Measurements from ENCODE around the gene NRROS.

The NRROS gene

DNA sequence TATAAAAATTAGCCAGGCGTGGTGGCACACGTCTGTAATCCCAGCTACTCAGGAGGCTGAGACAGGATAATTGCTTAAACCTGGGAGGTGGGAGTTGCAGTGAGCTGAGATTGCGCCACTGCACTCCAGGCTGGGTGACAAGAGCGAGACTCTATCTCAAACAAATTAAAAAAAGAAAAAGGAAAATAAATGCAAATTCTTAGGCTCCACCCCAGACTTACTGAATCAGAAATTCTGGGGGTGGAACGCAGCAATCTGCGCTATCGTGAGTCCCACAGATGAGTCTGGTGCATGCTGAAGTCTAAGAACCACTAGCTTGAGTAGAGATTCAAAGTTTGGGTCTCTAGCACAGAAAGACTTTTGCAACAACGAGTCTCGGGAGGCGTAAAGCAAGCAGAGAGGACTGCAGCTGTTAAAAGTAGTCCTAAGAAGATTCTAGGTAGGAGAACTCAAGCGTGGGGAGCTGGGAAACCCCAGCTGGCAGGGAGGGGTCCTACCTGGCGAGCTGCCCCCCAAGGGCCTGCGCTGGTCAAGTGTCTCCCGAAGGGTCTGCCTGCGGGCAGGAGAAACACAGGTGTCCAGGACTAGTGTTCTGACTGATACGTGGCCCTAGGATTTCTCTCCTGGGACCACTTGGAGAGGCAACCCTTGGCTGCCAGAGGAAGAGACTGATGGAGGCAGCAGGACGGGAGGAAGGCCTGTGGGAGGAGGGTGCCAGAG lies 50.6 kb downstream of the NRROS start:
- no peak for DNase-seq

DNA sequence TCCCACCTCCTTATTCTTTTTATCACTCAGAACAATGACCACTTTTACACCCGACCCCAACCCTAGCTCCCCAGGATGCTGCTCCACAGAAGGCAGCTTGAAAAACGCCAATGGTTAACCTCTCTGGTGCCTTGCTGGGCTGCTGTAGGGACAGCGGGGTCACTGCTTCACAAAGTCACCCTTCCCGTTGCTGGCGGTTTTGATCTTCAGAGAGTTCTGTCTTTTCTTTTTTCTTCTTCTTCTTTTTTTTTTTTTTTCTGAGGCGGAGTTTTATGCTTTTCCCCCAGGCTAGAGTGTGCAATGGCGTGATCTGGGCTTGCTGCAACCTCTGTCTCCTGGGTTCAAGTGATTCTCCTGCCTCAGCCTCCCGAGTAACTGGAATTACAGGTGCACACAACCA lies 51.9 kb downstream of the NRROS start:
- DNase-seq: no peak

DNA sequence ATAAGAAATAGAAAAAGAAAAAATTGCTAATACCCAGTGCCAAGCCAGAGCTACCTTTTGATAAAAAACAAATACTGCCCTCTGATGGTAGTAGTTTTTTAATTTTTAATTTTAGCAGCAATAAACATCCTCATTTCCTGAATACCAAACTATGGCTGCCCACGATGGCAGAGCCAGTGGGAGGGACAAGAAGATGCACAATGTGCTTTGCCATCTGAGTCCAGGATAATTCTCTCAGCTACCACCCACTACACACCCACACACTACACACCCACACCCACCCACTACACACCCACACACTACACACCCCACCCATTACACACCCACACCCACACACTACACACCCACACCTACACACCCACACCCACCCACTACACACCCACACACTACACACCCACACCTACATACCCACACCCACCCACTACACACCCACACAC lies 54.7 kb downstream of the NRROS start:
- DNase-seq: peak; percentile 8

DNA sequence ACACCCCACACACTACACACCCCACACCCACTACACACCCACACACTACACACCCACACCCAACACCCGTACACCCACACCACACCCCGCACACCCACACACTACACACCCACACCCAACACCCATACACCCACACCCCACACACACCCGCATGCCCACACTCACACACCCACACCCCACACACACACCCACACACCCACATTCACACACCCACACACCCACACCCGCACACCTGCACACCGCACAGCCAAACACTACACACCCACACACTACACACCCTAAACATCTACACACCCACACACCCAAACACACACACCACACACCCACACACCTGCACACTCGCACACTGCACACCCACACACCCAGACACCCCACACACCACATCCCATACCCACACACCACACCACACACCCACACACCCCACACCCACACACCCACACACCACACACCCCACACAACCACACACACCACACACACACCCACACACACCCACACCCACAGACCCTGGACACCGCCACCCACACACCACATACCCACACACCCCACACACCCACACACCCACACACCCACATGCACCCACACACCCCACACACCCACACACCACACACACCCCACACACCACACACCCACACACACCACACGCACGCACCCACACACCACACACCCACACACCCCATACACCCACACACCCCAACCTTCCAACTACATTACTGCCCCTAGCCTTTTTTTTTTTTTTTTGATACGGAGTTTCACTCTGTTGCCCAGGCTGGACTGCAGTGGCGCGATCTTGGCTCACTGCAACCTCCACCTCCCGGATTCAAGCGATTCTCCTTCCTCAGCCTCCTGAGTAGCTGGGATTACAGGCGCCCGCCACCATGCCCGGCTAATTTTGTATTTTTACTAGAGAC lies 55.7 kb downstream of the NRROS start:
- DNase-seq: no peak

DNA sequence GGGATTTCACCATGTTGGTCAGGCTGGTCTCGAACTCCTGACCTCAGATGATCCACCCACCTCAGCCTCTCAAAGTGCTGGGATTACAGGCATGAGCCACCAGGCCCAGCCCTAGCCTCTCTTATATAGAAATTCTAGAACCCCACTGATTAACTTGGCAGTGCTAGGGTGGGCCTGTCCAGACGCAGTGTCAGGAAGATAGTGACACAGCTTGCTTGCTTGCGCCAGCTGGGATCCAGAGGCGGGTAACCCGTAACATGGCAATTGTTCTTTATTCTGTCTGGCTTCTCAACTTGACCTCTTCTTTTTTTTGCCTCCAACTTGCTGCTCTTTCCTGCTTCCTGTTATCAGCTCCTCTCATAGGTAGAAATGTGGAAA lies 56.3 kb downstream of the NRROS start:
- no peak for DNase-seq

DNA sequence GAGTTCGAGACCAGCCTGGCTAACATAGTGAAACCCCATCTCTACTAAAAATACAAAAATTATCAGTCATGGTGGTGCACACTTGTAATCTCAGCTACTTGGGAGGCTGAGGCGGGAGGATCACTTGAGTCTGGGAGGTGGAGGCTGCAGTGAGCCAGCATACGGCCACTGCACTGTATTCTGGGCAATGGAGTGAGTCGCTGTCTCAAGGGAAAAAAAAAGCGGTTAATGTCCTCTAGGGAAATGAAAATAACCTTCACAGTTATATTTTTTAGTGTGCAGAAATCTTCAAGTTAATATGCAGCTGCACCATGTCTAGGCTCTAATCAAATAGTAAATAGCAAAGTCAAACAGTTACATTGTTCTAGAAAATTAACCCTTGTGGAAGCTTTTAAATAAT lies 57.8 kb downstream of the NRROS start:
- no peak for DNase-seq

DNA sequence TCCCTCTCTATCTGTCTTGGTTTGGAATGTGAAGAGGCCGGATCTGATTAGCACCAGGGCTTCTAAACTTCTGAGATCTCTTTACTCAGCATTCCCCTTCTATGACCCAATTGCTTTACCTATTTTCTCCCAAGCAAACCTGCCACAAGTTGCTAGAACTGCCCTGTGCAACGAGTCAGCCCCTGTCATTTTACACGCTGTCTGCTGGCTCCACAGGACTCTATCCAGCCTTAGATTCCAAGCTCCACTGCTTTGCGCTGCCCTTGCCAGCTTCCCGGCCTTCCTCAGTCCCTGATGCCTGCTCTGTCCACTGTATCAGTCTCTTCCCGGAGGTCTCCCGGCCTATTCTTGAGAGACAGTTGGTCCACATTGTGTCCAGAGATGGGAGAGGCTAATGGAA lies 60.3 kb downstream of the NRROS start:
- DNase-seq: peak; percentile 29

DNA sequence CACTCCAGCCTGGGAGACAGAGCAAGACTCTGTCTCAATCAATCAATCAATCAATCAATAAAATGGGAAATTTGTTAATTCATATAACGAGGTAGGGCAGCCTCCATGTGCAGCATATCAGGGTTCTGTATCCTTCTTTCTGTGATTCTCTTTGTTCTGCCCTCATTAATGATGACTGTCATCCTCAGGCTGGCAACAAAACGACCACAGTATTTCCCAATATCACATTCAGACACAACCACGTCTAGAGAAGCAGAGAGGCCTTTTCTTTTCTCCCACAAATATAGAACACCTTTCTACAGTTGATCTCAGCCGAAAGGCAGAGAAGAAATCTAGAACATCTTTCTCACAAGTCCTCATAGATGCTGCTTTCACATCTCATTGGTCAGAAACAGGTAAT lies 61.3 kb downstream of the NRROS start:
- no peak for DNase-seq

DNA sequence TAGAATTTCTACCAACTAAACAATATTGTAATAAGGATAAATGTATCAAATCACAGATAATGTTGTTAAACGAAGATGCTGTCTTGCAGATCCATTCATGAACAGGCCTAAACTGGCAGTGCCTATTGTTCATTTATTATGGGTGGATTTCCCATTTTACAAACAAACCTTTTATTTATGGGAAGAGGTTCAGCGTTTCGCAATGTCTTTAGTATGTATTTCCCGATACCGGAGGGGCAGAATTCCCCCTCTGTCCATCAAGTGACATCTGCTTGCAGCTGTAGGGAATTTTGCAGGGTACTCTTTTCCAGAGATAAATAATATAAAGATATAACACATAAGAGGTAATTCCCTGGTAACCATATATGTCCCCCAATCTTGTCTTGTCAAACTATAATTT lies 66.8 kb downstream of the NRROS start:
- no peak for DNase-seq

DNA sequence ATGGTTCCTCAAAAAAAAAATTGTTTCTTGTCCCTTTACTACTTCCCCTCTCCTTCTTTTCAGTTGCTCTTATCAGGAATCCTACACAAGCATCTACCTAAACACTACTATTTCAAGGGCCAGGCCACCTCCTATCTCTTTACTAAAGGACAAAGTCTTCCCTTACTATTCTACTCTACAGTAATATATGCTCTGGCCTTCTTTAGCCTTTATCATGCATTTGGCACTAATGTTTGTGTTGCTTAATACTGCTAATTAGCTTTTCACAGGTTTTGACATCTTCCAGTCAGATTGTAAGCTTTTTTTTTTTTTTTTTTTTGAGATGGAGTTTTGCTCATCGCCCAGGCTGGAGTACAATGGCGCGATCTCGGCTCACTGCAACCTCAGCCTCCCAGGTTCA lies 67.2 kb downstream of the NRROS start:
- DNase-seq: no peak

DNA sequence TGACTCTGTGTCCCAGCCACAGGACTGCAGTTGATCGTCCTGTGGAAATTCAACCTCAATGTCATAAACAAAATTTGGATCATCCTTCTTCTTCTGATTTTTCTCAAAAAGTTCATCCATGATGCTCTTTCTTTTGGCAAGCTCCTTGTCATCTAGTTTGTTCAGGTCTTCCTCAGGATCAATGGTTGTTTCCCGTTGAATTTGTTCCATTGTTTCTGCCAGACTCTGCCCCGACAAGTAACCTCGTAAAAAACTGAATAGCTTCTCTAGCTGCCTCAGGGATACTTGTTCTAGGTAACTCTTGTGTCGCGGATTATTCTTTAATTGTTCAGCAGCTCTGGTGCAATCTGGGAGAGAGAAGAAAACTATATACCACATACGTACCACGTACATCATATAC lies 68.1 kb downstream of the NRROS start:
- no peak for DNase-seq

DNA sequence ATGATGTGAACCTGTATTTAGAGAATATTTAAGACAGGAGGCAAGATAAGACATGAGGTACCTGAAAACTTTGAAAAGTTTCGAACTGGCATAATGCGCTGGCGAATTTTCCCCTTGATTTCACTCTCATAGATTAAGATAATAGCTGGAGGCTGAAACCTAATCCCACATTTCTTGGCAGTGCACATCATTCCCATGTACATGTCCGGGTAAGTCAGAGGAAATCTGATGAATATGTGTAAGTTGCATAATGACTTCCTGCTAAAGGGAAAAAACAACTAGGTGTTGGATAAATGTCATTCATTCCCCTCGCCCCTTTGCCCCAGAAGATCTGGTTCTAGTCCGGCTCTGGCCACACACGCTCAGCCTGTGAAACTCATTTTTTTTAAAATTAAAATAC lies 69.0 kb downstream of the NRROS start:
- peak; percentile 21 for DNase-seq

Data from NCI-H226 (cell line).